ENCODE measurements around the gene COMP.
"Not testable (repeated sequence)": the region's sequence is repeated elsewhere in the genome, so short reads cannot be mapped to it uniquely, and the experiment has no call there.

The COMP gene

GRCh38 chr19:18745012-18745735, 45.9 kb downstream of the COMP start:
- no peak for DNase-seq

DNA sequence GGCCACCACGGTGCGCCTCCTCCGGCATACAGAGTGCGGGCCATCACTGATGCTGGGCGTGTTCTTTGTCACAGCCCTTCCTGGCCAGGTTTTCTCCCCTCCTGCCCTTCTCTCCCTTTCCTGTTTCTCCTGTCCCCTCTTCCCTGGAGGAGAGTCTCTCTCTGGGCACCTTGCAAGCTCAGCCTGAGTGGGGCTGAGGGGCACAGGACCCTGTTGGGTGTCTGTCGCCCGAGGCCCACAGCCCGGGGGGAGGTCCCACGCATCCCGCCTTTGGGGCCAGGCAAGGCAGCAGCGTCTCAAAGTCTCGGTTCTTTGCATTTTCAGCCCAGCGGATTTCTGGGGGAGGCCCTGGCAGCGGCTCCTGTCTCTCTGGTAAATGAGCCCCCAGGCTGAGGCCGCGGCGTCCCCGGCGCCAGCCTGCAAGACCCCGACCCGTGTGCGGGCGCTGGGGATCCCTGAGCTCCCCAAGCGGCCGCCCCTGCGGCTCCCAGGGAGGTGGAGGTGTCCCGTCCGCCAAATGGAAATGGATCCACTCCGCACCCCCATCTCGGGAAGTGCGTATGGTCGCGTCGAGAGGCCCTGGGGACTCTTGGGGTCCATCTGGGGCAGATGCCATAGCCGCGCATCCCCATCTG, 47.2 kb downstream of the COMP start:
- no peak for DNase-seq

DNA sequence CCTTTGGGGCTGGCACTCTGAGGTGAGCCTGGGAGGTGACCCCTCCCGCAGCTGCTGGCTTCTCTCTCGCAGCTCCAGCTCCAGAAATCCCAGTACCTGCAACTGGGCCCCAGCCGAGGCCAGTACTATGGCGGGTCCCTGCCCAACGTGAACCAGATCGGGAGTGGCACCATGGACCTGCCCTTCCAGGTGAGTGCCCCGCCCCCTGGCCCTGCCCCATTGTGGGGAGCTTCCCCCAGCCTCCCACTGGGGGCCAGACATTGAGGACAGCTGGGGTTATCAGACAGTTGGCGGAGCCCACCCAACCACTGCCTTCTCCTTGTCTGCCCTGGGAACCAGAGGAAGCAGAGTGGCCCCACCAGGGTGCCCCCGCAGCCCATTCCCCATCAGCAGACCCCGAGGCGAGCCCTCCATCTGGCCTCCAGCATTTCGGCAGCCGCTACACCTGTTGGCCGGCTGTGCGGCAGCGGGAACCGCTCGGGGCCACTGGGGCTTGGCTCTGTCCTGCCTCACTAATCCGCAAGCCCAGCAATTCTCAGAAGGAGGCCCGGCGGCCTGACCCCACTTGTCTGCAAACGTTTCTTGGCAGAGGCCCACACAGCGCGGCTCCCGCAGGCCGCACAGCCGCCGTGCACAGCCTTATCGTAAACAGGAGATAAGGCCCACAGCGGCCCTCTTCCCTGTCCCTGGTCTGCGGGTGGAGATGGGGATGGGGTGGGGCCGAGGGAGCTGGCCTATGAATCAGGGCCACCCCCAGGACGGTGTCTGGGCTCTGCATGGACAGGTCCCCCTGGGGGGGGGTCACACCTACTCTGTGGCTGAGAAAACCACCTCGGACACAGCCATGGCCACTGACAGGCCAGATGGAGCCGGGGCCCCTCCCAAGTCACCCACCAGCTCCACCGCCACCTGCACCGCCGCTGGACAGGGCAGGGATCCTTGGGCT, 48.0 kb downstream of the COMP start:
- DNase-seq: no peak

DNA sequence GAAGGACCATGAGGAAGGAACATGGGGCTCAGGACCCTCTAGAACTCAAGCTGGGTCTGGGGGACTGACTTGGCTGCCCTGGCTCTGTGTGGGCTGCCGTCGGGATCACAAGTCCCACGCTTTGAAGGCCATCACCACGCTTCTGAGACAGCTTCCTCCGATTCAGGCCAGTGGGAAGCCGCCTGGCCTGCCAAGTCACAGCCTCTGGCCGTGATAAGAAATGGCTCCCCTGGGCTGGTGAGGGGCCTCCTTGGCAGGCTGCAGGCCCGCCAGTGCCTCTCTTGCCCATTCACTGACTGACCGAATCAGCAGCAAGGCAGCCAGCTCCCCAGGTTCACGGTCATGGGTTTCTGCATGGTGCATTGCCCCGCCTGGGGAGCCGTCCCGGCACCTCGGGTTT, 48.8 kb downstream of the COMP start:
- no peak for DNase-seq

- no peak for DNase-seq
These were observed 49.7 kb downstream of the COMP start for GRCh38 chr19:18741124-18742121.

GRCh38 chr19:18738961-18739690, 52.0 kb downstream of the COMP start:
- DNase-seq: no peak

DNA sequence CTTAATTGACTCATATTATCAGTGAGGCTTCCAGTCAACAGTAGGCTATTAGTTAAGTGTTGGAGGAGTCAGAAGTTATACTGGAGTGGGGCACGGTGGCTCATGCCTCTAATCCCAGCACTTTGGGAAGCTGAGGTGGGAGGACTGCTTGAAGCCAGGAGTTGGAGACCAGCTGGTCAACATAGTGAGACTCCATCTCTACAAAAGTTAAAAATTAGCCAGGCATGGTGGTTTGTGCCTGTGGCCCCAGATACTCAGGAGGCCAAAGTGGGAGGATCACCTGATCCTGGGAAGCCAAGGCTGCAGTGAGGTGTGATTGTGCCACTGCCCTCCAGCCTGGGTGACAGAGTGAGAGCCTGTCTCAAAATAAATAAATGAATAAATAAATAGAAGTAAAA, 53.2 kb downstream of the COMP start:
- DNase-seq: no peak

DNA sequence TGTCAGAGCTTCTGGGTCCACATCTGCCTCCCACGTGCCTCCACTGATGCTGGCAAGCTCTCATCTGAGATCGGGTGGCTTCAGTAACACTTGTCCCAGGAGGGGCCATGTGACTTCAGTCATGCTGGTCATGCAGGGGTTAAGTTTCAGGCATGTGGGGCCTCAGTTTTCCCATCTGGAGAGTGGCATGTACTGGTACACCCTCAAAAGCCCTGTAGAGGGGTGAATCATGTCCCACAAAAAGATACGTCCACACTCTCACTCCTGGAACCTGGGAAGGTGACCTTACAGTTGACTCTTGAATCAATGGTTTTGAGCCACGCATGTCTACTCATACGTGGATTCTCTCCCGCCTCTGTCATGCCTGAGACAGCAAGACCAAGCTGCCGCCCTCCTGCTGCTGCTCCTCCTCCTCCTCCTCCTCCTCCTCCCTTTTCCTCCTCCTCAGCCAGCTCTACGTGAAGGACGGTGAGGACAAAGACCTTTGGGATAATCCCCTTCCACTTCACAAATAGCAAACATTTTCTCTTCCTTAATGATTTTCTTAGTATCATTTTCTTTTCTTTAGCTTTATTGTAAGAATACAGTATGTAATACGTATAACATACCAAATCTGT, 53.7 kb downstream of the COMP start:
- DNase-seq: no peak

GRCh38 chr19:18736415-18737336, 54.4 kb downstream of the COMP start:
- DNase-seq: no peak

- DNase-seq: no peak
These were observed 55.4 kb downstream of the COMP start for GRCh38 chr19:18735752-18736151.

- DNase-seq: no peak
These were observed 55.8 kb downstream of the COMP start for GRCh38 chr19:18735324-18735723.

GRCh38 chr19:18733762-18734332, 57.3 kb downstream of the COMP start:
- not testable (repeated sequence) for DNase-seq

DNA sequence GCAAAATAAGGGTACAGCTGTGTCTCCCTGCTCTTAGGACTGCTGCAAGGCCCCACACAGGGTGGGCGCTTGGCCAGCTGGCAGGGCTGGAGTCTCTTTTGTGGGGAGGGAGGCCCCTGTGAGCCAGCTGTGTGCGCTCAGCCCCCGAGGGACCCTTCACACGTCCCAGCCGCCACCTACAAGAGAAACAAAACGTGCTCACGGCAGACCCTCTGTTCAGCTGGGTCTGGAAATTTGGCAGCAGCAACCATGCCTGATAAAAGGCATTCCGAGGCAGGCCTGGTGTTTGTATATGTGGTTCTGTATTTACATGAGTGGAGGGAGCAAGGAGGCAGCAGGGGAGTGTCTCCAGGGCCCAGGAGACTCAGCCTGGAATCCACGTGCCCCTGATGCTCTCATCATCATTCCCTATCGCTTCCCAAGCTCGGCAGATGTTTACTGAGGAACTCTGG, 57.9 kb downstream of the COMP start:
- DNase-seq: no peak
